Mesenchymal stem cell (in vitro differentiated cells and primary cell): ENCODE measurements around the gene NR3C2.

ENCODE experiments used
- DNase-seq: peaks from one replicate; pipeline ENCODE4 v3.0.0-alpha.2; 2013
- H2AFZ ChIP-seq: one replicate; pipeline ENCODE4 v1.6.1; 2013; ENCODE audit warnings: low read depth, mild to moderate bottlenecking, control low read depth, inconsistent platforms, low read length, moderate library complexity
- H2AK5ac ChIP-seq: 2 replicates; pipeline ENCODE4 v1.6.1; 2013; ENCODE audit warnings: low read length, moderate library complexity, mild to moderate bottlenecking, inconsistent platforms; ENCODE audit not compliant: severe bottlenecking
- H2BK120ac ChIP-seq: one replicate; pipeline ENCODE4 v1.6.1; 2013; ENCODE audit warnings: low read depth, mild to moderate bottlenecking, inconsistent platforms, low read length, moderate library complexity
- H2BK12ac ChIP-seq, 2 experiments: one replicate each; pipeline ENCODE4 v1.6.1; 2013; ENCODE audit warnings: inconsistent platforms in 2 of 2, low read length in 2 of 2, mild to moderate bottlenecking in 2 of 2, moderate library complexity in 2 of 2, control low read depth in 1 of 2
- H2BK15ac ChIP-seq: one replicate; pipeline ENCODE4 v1.6.1; 2013; ENCODE audit warnings: mild to moderate bottlenecking, low read depth, inconsistent platforms; ENCODE audit not compliant: poor library complexity, severe bottlenecking
- H2BK5ac ChIP-seq: 2 replicates; pipeline ENCODE4 v1.6.1; 2013; ENCODE audit warnings: low read depth, mild to moderate bottlenecking, low read length, control low read depth, inconsistent platforms; ENCODE audit not compliant: poor library complexity, severe bottlenecking
- H3K14ac ChIP-seq, 2 experiments: one replicate each; pipeline ENCODE4 v1.6.1; 2013; ENCODE audit warnings: inconsistent platforms in 2 of 2, low read length in 2 of 2, control low read depth in 1 of 2, mild to moderate bottlenecking in 1 of 2, moderate library complexity in 1 of 2
- H3K18ac ChIP-seq, 2 experiments: one replicate each; pipeline ENCODE4 v1.6.1; 2013; ENCODE audit warnings: inconsistent platforms in 2 of 2, low read length in 2 of 2, control low read depth in 1 of 2, low read depth in 1 of 2, mild to moderate bottlenecking in 1 of 2
- H3K23ac ChIP-seq, 2 experiments: one replicate each; pipeline ENCODE4 v1.6.1; 2013; ENCODE audit warnings: inconsistent platforms in 2 of 2, low read length in 2 of 2, mild to moderate bottlenecking in 2 of 2, moderate library complexity in 2 of 2, control low read depth in 1 of 2
- H3K27ac ChIP-seq: 2 replicates; pipeline ENCODE4 v1.5.1; 2013; ENCODE audit warnings: mild to moderate bottlenecking, moderate library complexity, low read length, control low read depth, inconsistent platforms; ENCODE audit not compliant: poor library complexity, severe bottlenecking
- H3K27me3 ChIP-seq, 2 experiments: 2 replicates each; pipeline versions ENCODE4 v1.6.1 to v1.7.0; 2013; ENCODE audit warnings: low read length in 2 of 2, mild to moderate bottlenecking in 2 of 2, moderate library complexity in 2 of 2, control low read depth in 1 of 2, inconsistent platforms in 1 of 2; ENCODE audit not compliant: control insufficient read depth in 1 of 2, insufficient read depth in 1 of 2
- H3K36me3 ChIP-seq, 2 experiments: 2 replicates each; pipeline versions ENCODE4 v1.6.1 to v1.7.0; 2013; ENCODE audit warnings: low read length in 2 of 2, control low read depth in 1 of 2, inconsistent platforms in 1 of 2, low read depth in 1 of 2, mild to moderate bottlenecking in 1 of 2; ENCODE audit not compliant: insufficient read depth in 2 of 2, control insufficient read depth in 1 of 2
- H3K4ac ChIP-seq, 2 experiments: one replicate each; pipeline ENCODE4 v1.6.1; 2013; ENCODE audit warnings: inconsistent platforms in 2 of 2, low read length in 2 of 2, mild to moderate bottlenecking in 2 of 2, moderate library complexity in 2 of 2, control low read depth in 1 of 2, low read depth in 1 of 2
- H3K4me1 ChIP-seq: 2 replicates; pipeline ENCODE4 v1.6.1; 2013; ENCODE audit warnings: low read depth, low read length, control low read depth; ENCODE audit not compliant: control insufficient read depth, insufficient read depth
- H3K4me2 ChIP-seq: 2 replicates; pipeline ENCODE4 v1.6.1; 2013; ENCODE audit warnings: low read length, mild to moderate bottlenecking, inconsistent platforms; ENCODE audit not compliant: poor library complexity, severe bottlenecking
- H3K4me3 ChIP-seq, 2 experiments: 2 replicates each; pipeline versions ENCODE4 v1.5.1 to v1.7.0; 2013; ENCODE audit warnings: low read length in 2 of 2, mild to moderate bottlenecking in 2 of 2, control low read depth in 1 of 2, low read depth in 1 of 2; ENCODE audit not compliant: insufficient read depth in 1 of 2
- H3K79me1 ChIP-seq: replicated peaks from 2 replicates; pipeline ENCODE4 v1.6.1; 2013; ENCODE audit warnings: mild to moderate bottlenecking, control low read depth, low read length, inconsistent platforms; ENCODE audit not compliant: poor library complexity, severe bottlenecking
- H3K9ac ChIP-seq: 2 replicates; pipeline ENCODE4 v1.7.0; 2013; ENCODE audit warnings: mild to moderate bottlenecking, low read length, moderate library complexity
- H3K9me3 ChIP-seq: 2 replicates; pipeline ENCODE4 v1.7.0; 2013; ENCODE audit warnings: mild to moderate bottlenecking, low read length; ENCODE audit not compliant: control insufficient read depth
- H4K8ac ChIP-seq: one replicate; pipeline ENCODE4 v1.6.1; 2013; ENCODE audit warnings: inconsistent platforms, mild to moderate bottlenecking, low read length, moderate library complexity
- H4K91ac ChIP-seq: one replicate; pipeline ENCODE4 v1.6.1; 2013; ENCODE audit warnings: mild to moderate bottlenecking, low read length, inconsistent platforms
- WGBS: methylation state at CpG from one replicate; pipeline ENCODE4 v1.1.7; 2013; ENCODE audit warnings: mixed read lengths; 5-methylcytosine and 5-hydroxymethylcytosine counted together

The NR3C2 gene

GRCh38 chr4:148072789-148073188, 369.4 kb downstream of the NR3C2 start:
- H3K14ac ChIP-seq: no peak overlapping the region
- WGBS: 97% methylated on average over 9 of the region's 9 CpGs
- peaks cover 13% of the 10 kb centered on the region for H3K9me3 ChIP-seq
- no peaks in the 10 kb centered on the region for H3K27me3 ChIP-seq
- no peak overlapping the region for H2BK15ac ChIP-seq
- H3K23ac ChIP-seq: no peak overlapping the region
- H3K4me3 ChIP-seq: no peak overlapping the region
- H2AFZ ChIP-seq: no peak overlapping the region
- H3K4me2 ChIP-seq: no peak overlapping the region
- H2BK12ac ChIP-seq: no peak overlapping the region
- H4K91ac ChIP-seq: no peak overlapping the region
- H3K36me3 ChIP-seq: peaks cover 38 to 65% of the 10 kb centered on the region in 2 experiments
- no peak for DNase-seq
- H3K27ac ChIP-seq: no peak overlapping the region
- H2BK120ac ChIP-seq: no peak overlapping the region
- H2AK5ac ChIP-seq: no peak overlapping the region
- no peak overlapping the region for H3K9ac ChIP-seq
- peaks cover 11% of the 10 kb centered on the region for H3K4me1 ChIP-seq
- H3K18ac ChIP-seq: no peak overlapping the region
- H4K8ac ChIP-seq: no peak overlapping the region
- H3K4ac ChIP-seq: no peak overlapping the region
- peaks cover 40% of the 10 kb centered on the region for H3K79me1 ChIP-seq
- no peak overlapping the region for H2BK5ac ChIP-seq

GRCh38 chr4:148071009-148071408, 371.2 kb downstream of the NR3C2 start:
- no peak overlapping the region for H2AFZ ChIP-seq
- H3K27me3 ChIP-seq: no peaks in the 10 kb centered on the region
- no peak overlapping the region for H2BK5ac ChIP-seq
- peaks cover 11% of the 10 kb centered on the region for H3K4me1 ChIP-seq
- H2BK12ac ChIP-seq: no peak overlapping the region
- H4K8ac ChIP-seq: no peak overlapping the region
- no peak overlapping the region for H2BK120ac ChIP-seq
- no peak overlapping the region for H3K14ac ChIP-seq
- peaks cover 49% of the 10 kb centered on the region for H3K79me1 ChIP-seq
- peaks cover 39 to 66% of the 10 kb centered on the region in 2 experiments for H3K36me3 ChIP-seq
- H3K9ac ChIP-seq: no peak overlapping the region
- H2BK15ac ChIP-seq: no peak overlapping the region
- no peak overlapping the region for H3K4me2 ChIP-seq
- peaks cover 13% of the 10 kb centered on the region for H3K9me3 ChIP-seq
- H2AK5ac ChIP-seq: no peak overlapping the region
- H3K27ac ChIP-seq: no peak overlapping the region
- DNase-seq: no peak
- H3K4ac ChIP-seq: no peak overlapping the region
- H3K4me3 ChIP-seq: no peak overlapping the region
- H4K91ac ChIP-seq: no peak overlapping the region
- H3K18ac ChIP-seq: no peak overlapping the region
- no peak overlapping the region for H3K23ac ChIP-seq
- 84% methylated on average over 4 of the region's 4 CpGs for WGBS

GRCh38 chr4:148069895-148070178, 372.4 kb downstream of the NR3C2 start:
- Histone ChIP-seq H2BK15ac (no peak overlapping the region), H2AFZ (no peak overlapping the region), H3K27ac (no peak overlapping the region), H3K9me3 (peaks cover 3% of the 10 kb centered on the region), H3K4ac (no peak overlapping the region), H3K36me3 (peaks cover 34 to 66% of the 10 kb centered on the region in 2 experiments), H3K79me1 (peaks cover 46% of the 10 kb centered on the region), H3K9ac (no peak overlapping the region), H2BK120ac (no peak overlapping the region), H3K4me1 (peaks cover 11% of the 10 kb centered on the region), H2BK5ac (no peak overlapping the region), H3K14ac (no peak overlapping the region), H4K8ac (no peak overlapping the region), H3K4me2 (no peak overlapping the region), H3K27me3 (no peaks in the 10 kb centered on the region), H2AK5ac (no peak overlapping the region), H4K91ac (no peak overlapping the region), H2BK12ac (no peak overlapping the region), H3K18ac (no peak overlapping the region), H3K23ac (no peak overlapping the region), H3K4me3 (no peak overlapping the region)
- no peak for DNase-seq
- 90% methylated on average over 2 of the region's 3 CpGs for WGBS

GRCh38 chr4:148069086-148069894, 372.9 kb downstream of the NR3C2 start:
- Histone ChIP-seq H3K36me3 (peaks cover 29 to 66% of the 10 kb centered on the region in 2 experiments), H2BK5ac (no peak overlapping the region), H4K8ac (no peak overlapping the region), H2AK5ac (no peak overlapping the region), H3K4me3 (no peak overlapping the region), H2BK12ac (no peak overlapping the region), H3K14ac (no peak overlapping the region), H3K27ac (no peak overlapping the region), H3K79me1 (peaks cover 41% of the 10 kb centered on the region), H3K9ac (no peak overlapping the region), H2BK15ac (no peak overlapping the region), H3K4me2 (no peak overlapping the region), H3K4me1 (peaks cover 11% of the 10 kb centered on the region), H2AFZ (no peak overlapping the region), H3K4ac (no peak overlapping the region), H3K27me3 (no peaks in the 10 kb centered on the region), H2BK120ac (no peak overlapping the region), H3K23ac (no peak overlapping the region), H3K9me3 (no peaks in the 10 kb centered on the region), H3K18ac (no peak overlapping the region), H4K91ac (peak overlapping the region; percentile 25)
- no peak for DNase-seq
- 94% methylated on average over 8 of the region's 11 CpGs for WGBS
